Naive thymus-derived CD4-positive, alpha-beta T cell (primary cell): Measurements from ENCODE around the gene GPX4. TPM values are rescaled to one million over a fixed set of nuclear protein-coding genes. Genes with fewer than 3 reads are reported as not detected.

Experiments
- ATAC-seq: fragments of 150-1000 bp; cut with Tn5 transposase; 2 replicates; pipeline ENCODE4 v1.10.0; 2021; ENCODE audit warnings: mild to moderate bottlenecking, moderate library complexity
- CTCF ChIA-PET: fragments of 350-600 bp; sonication (Branson Sonifier 250); formaldehyde crosslinking; loops from one replicate; lab custom pipeline; 2021; ENCODE audit warnings: antibody characterized with exemption; lab: Charles Lee
- POLR2A ChIA-PET: fragments of 350-600 bp; sonication (Branson Sonifier 250); formaldehyde crosslinking; loops from one replicate; lab custom pipeline; 2021; ENCODE audit warnings: antibody characterized with exemption, inconsistent platforms; lab: Charles Lee
- DNase-seq, 9 donors: peaks; one replicate each; pipeline versions ENCODE4 v3.0.0 to v3.0.0-alpha.2; 2020 to 2022; ENCODE audit warnings: mixed read lengths in 1 of 9
- H3K27ac ChIP-seq: one replicate; pipeline ENCODE4 v1.7.0; 2013; ENCODE audit warnings: mild to moderate bottlenecking, low read depth, low read length, moderate library complexity
- H3K27me3 ChIP-seq, 2 donors: one replicate each; pipeline ENCODE4 v1.7.0; 2013; ENCODE audit warnings: low read length in 2 of 2, mild to moderate bottlenecking in 2 of 2, moderate library complexity in 2 of 2; ENCODE audit not compliant: control insufficient read depth in 2 of 2, insufficient read depth in 2 of 2
- H3K36me3 ChIP-seq, 3 experiments: 1 replicate in 2 of 3; 2 replicates in 1 of 3; pipeline ENCODE4 v1.7.0; 2013; ENCODE audit warnings: low read length in 3 of 3, mild to moderate bottlenecking in 3 of 3, moderate library complexity in 1 of 3; ENCODE audit not compliant: insufficient read depth in 3 of 3, control insufficient read depth in 2 of 3
- H3K4me1 ChIP-seq, 2 donors: one replicate each; pipeline ENCODE4 v1.7.0; 2013; ENCODE audit warnings: low read length in 2 of 2, mild to moderate bottlenecking in 2 of 2, moderate library complexity in 1 of 2; ENCODE audit not compliant: control insufficient read depth in 2 of 2, insufficient read depth in 2 of 2
- H3K4me3 ChIP-seq: 2 replicates; pipeline ENCODE4 v1.7.0; 2013; ENCODE audit warnings: mild to moderate bottlenecking, low read length
- H3K9me3 ChIP-seq, 3 experiments: 1 replicate in 2 of 3; 2 replicates in 1 of 3; pipeline ENCODE4 v1.7.0; 2013; ENCODE audit warnings: low read length in 3 of 3; ENCODE audit not compliant: control insufficient read depth in 2 of 3
- H3K27ac Mint-ChIP-seq, 9 donors: one replicate each; pipeline ENCODE4 v1.8.0; 2020 to 2022; ENCODE audit warnings: mixed read lengths in 9 of 9, mild to moderate bottlenecking in 8 of 9, moderate library complexity in 5 of 9, inconsistent platforms in 2 of 9
- H3K27me3 Mint-ChIP-seq, 5 donors: one replicate each; pipeline ENCODE4 v1.8.0; 2021 to 2022; ENCODE audit warnings: mixed read lengths in 5 of 5, mild to moderate bottlenecking in 1 of 5
- H3K36me3 Mint-ChIP-seq, 5 donors: one replicate each; pipeline ENCODE4 v1.8.0; 2020 to 2022; ENCODE audit warnings: mixed read lengths in 5 of 5, mild to moderate bottlenecking in 3 of 5, inconsistent platforms in 1 of 5
- H3K4me1 Mint-ChIP-seq, 7 donors: one replicate each; pipeline ENCODE4 v1.8.0; 2020 to 2022; ENCODE audit warnings: mixed read lengths in 7 of 7, mild to moderate bottlenecking in 3 of 7, inconsistent platforms in 1 of 7
- H3K4me3 Mint-ChIP-seq, 10 donors: one replicate each; pipeline ENCODE4 v1.8.0; 2020 to 2022; ENCODE audit warnings: mild to moderate bottlenecking in 10 of 10, mixed read lengths in 10 of 10, moderate library complexity in 6 of 10, inconsistent platforms in 2 of 10
- H3K9me3 Mint-ChIP-seq, 11 donors: one replicate each; pipeline ENCODE4 v1.8.0; 2020 to 2022; ENCODE audit warnings: mixed read lengths in 11 of 11, mild to moderate bottlenecking in 4 of 11, inconsistent platforms in 1 of 11, moderate library complexity in 1 of 11
- intact Hi-C, 2 donors: fragments of 100-400 bp; cut with micrococcal nuclease; formaldehyde crosslinking; loops; one replicate each; pipeline ENCODE4 v1.15.1; 2023
- polyA plus RNA-seq, 2 donors: library from polyadenylated mRNA; unstranded; fragments of 300-500 nt; fragmentation: Illumina TruSeq; gene quantifications; one replicate each; pipeline ENCODE4 v1.2.3, GENCODE V29; 2021
- total RNA-seq, 6 experiments: library from RNA in 5 of 6; stranded (reverse) in 5 of 6; gene quantifications; 1 replicate in 5 of 6; 2 replicates in 1 of 6; pipeline ENCODE4 v1.2.3 and lab custom pipeline; 2021 to 2026

Gene GPX4
- total and polyA plus RNA-seq, 7 experiments from 2014 or later: 122 to 522 (median 228) TPM

DNA sequence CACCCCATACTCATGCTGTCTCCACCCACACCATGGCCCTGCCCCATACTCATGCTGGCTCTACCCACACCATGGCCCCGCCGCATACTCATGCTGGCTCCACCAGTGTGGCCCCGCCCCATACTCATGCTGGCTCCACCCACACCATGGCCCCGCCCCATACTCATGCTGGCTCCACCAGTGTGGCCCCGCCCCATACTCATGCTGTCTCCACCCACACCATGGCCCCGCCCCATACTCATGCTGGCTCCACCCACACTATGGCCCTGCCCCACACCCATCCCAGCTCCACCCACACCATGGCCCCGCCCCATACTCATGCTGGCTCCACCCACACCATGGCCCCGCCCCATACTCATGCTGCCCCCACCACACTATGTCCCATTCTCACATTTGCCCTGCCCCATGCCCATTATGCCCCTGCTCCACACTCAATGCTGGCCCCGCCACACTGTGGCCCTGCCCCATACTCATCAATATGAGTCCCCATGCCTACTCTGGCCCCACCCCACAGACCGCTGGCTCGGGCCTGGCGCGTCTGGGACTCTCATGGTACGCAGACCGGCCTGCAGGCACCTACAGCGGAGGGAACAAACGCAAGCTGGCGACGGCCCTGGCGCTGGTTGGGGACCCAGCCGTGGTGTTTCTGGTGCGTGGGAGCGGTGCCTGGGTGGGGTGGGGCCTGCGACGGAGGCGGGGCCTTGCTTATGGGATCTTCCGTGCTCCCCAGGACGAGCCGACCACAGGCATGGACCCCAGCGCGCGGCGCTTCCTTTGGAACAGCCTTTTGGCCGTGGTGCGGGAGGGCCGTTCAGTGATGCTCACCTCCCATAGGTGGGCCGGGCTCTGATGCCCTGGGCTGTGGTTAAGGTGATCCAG is 40.5 kb upstream of the GPX4 start:
- no peaks in the 10 kb centered on the region for H3K27me3 ChIP-seq
- no peak overlapping the region for H3K4me3 ChIP-seq
- Mint-ChIP-seq H3K27ac (peak overlapping the region in 7 of 9 donors; percentile 21 to 80 (median 41)), H3K4me3 (peak overlapping the region in 1 of 10 donors; percentile 28), H3K27me3 (no peaks in the 10 kb centered on the region), H3K36me3 (peaks cover 0 to 12% (median 3%) of the 10 kb centered on the region in 5 donors), H3K4me1 (peaks cover 11 to 29% (median 26%) of the 10 kb centered on the region in 7 donors), H3K9me3 (peaks cover 0 to 5% (median 0%) of the 10 kb centered on the region in 11 donors)
- ChIA-PET CTCF (interaction anchor here (0.7 to 5.7 kb wide), 2 partner anchors 15 to 31 kb away, joined by 4 to 68 read pairs; no protein-coding TSS in a partner anchor), POLR2A (interaction anchor here (1.0 to 37.6 kb wide), 4 partner anchors 24 to 129 kb away, joined by 3 to 2022 read pairs (median 155); partner anchors contain the start of genes ABCA7, CNN2, GPX4 and POLR2E)
- peaks cover 0 to 7% (median 0%) of the 10 kb centered on the region in 3 experiments for H3K9me3 ChIP-seq
- DNase-seq: peak in 8 of 9 donors; percentile 51 to 82 (median 63)
- intact Hi-C loops: loop anchor here in 1 of 2 donors (2.0 kb wide), 1 partner anchor 190 kb away; no protein-coding TSS in a partner anchor
- H3K27ac ChIP-seq: peak overlapping the region; percentile 10
- H3K36me3 ChIP-seq: peaks cover 0 to 24% (median 0%) of the 10 kb centered on the region in 3 experiments
- peaks cover 27 to 36% of the 10 kb centered on the region in 2 donors for H3K4me1 ChIP-seq
- peak; percentile 34 for ATAC-seq

DNA sequence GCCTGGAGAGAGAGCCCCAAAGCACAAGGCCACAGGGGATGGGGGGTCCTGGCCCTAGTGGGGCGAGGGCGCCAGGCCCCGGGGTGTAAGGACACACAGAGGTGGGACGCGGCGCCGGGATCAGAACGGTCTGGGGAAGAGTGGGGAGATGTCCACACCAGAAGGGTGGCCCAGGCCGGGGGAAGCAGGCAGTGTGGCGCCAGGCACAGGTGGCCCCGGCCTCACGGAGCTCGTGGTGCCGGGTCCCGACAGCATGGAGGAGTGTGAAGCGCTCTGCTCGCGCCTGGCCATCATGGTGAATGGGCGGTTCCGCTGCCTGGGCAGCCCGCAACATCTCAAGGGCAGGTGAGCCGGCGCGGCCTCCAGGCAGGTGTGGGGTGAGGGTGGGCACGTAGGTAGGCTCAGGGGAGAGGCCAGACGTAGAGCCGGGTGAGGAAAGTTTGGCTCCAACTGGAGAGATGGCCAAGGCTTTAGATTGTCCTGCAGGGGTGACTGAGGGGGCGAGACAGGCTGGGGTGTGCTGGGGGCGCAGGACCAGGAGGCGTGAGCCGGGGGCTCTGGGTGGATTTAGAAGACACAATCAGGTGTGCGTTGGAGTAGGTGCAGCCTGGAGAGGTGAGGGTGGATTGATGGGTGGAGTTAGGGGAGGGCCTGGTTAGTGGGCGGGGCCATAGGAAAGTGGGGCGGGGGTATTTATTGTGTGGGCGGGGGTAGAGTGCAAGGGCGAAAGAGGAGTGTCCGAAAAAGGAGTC is 39.7 kb upstream of the GPX4 start:
- H3K36me3 ChIP-seq: peaks cover 0 to 25% (median 0%) of the 10 kb centered on the region in 3 experiments
- CTCF ChIA-PET: interaction anchor here (0.9 to 5.7 kb wide), 13 partner anchors 8 to 67 kb away, joined by 3 to 68 read pairs (median 4); partner anchors contain the start of genes POLR2E and RNU6-2
- H3K27ac ChIP-seq: no peak overlapping the region
- no peak overlapping the region for H3K4me3 ChIP-seq
- H3K27me3 ChIP-seq: no peaks in the 10 kb centered on the region
- no peaks in the 10 kb centered on the region for H3K9me3 ChIP-seq
- Mint-ChIP-seq H3K4me1 (peaks cover 15 to 34% (median 29%) of the 10 kb centered on the region in 7 donors), H3K27ac (peak overlapping the region in 5 of 9 donors; percentile 8 to 78 (median 45)), H3K9me3 (peaks cover 0 to 4% (median 0%) of the 10 kb centered on the region in 11 donors), H3K27me3 (no peaks in the 10 kb centered on the region), H3K36me3 (peaks cover 5 to 18% (median 7%) of the 10 kb centered on the region in 5 donors), H3K4me3 (peak overlapping the region in 3 of 10 donors; percentile 13 to 81 (median 37))
- H3K4me1 ChIP-seq: peaks cover 26 to 32% of the 10 kb centered on the region in 2 donors
- ATAC-seq (no peak), DNase-seq (peak in 1 of 9 donors; percentile 28)
- POLR2A ChIA-PET: interaction anchor here (0.7 to 37.6 kb wide), 9 partner anchors 8 to 175 kb away, joined by 3 to 2022 read pairs (median 4); partner anchors contain the start of genes ABCA7, CNN2, GPX4 and POLR2E
- intact Hi-C loops: loop anchor here in 1 of 2 donors (2.0 kb wide), 1 partner anchor 191 kb away; no protein-coding TSS in a partner anchor

DNA sequence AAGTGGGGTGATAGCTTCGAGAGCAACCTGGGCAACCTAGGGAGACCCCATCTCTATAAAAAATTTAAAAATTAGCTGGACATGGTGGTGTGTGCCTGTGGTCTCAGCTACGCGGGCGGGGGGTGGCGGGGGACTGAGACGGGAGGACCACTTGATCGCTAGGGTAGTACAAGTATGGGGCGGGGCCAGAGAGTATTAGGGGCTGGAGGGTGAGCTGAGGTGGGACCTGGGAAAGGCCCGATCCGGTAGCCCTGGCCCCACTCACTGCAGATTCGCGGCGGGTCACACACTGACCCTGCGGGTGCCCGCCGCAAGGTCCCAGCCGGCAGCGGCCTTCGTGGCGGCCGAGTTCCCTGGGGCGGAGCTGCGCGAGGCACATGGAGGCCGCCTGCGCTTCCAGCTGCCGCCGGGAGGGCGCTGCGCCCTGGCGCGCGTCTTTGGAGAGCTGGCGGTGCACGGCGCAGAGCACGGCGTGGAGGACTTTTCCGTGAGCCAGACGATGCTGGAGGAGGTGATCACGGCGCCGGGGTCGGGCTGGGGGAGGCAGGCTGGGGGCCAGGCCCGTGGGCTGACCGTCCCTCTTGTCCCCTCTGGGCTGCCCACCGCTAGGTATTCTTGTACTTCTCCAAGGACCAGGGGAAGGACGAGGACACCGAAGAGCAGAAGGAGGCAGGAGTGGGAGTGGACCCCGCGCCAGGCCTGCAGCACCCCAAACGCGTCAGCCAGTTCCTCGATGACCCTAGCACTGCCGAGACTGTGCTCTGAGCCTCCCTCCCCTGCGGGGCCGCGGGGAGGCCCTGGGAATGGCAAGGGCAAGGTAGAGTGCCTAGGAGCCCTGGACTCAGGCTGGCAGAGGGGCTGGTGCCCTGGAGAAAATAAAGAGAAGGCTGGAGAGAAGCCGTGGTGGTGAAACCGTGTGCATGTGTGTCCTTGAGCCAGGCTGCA is 38.9 kb upstream of the GPX4 start:
- Histone ChIP-seq H3K4me1 (peaks cover 32 to 38% of the 10 kb centered on the region in 2 donors), H3K36me3 (peaks cover 0 to 32% (median 6%) of the 10 kb centered on the region in 3 experiments), H3K27ac (peak overlapping the region; percentile 99), H3K4me3 (peak overlapping the region; percentile 27), H3K27me3 (no peaks in the 10 kb centered on the region), H3K9me3 (no peaks in the 10 kb centered on the region)
- DNase-seq (peak; percentile 60 to 82 (median 72)), ATAC-seq (peak; percentile 47)
- peaks cover 0 to 2% (median 0%) of the 10 kb centered on the region in 11 donors for H3K9me3 Mint-ChIP-seq
- H3K27me3 Mint-ChIP-seq: no peaks in the 10 kb centered on the region
- ChIA-PET POLR2A (interaction anchor here (0.7 to 37.6 kb wide), 12 partner anchors 9 to 174 kb away, joined by 3 to 2022 read pairs (median 4); partner anchors contain the start of genes ABCA7, CNN2, GPX4 and POLR2E), CTCF (interaction anchor here (0.9 to 5.7 kb wide), 13 partner anchors 9 to 66 kb away, joined by 3 to 68 read pairs (median 4); partner anchors contain the start of genes POLR2E and RNU6-2)
- H3K36me3 Mint-ChIP-seq: peaks cover 5 to 23% (median 10%) of the 10 kb centered on the region in 5 donors
- peak overlapping the region; percentile 40 to 92 (median 71) for H3K27ac Mint-ChIP-seq
- peak overlapping the region; percentile 59 to 99 (median 68) for H3K4me3 Mint-ChIP-seq
- H3K4me1 Mint-ChIP-seq: peaks cover 20 to 42% (median 33%) of the 10 kb centered on the region in 7 donors
- intact Hi-C loops: loop anchor here (1.0 to 5.0 kb wide), 6 partner anchors 8 to 203 kb away; partner anchors contain the start of genes CNN2 (in 1 of the 2) and GPX4 (in 1 of the 2)

DNA sequence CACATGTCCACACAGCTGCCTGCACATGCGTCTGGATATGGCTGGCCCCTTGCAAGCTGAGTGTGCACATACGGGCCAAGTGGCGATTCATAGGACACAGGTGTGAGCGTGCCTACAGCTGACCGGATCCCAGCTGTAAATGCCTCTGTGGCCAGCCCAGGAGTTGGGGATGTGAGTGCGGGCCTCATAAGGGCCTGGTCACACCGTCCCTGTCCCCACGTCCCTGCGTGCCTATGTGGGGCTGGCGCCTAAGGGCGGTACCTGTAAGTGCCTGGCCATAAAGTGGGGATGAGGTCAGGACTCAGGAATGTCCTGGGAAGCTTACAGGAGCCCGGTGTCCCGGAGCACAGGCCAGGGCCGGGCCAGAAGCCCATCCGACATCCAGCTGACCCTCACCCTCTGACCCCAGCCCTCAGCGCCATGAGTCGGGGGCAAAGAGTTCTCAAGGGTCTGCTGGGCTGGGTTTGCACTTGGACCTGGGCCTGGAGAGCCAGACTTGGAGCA is 38.1 kb upstream of the GPX4 start:
- peak overlapping the region; percentile 40 to 92 (median 63) for H3K27ac Mint-ChIP-seq
- peaks cover 20 to 44% (median 35%) of the 10 kb centered on the region in 7 donors for H3K4me1 Mint-ChIP-seq
- POLR2A ChIA-PET: interaction anchor here (1.1 to 37.6 kb wide), 9 partner anchors 9 to 127 kb away, joined by 3 to 2022 read pairs (median 26); partner anchors contain the start of genes ABCA7, CNN2, GPX4 and POLR2E
- H3K27me3 Mint-ChIP-seq: no peaks in the 10 kb centered on the region
- intact Hi-C loops: loop anchor here (1.0 to 5.0 kb wide), 8 partner anchors 8 to 203 kb away; partner anchors contain the start of genes ABCA7 (in 1 of the 2), ATP5F1D (in 1 of the 2), CNN2 (in 1 of the 2) and GPX4 (in 1 of the 2)
- H3K9me3 Mint-ChIP-seq: peaks cover 0 to 2% (median 0%) of the 10 kb centered on the region in 11 donors
- peak overlapping the region; percentile 36 to 99 (median 74) for H3K4me3 Mint-ChIP-seq
- H3K27ac ChIP-seq: peak overlapping the region; percentile 99
- H3K27me3 ChIP-seq: no peaks in the 10 kb centered on the region
- peaks cover 5 to 24% (median 10%) of the 10 kb centered on the region in 5 donors for H3K36me3 Mint-ChIP-seq
- H3K36me3 ChIP-seq: peaks cover 0 to 33% (median 8%) of the 10 kb centered on the region in 3 experiments
- no peaks in the 10 kb centered on the region for H3K9me3 ChIP-seq
- peaks cover 37 to 41% of the 10 kb centered on the region in 2 donors for H3K4me1 ChIP-seq
- peak in 2 of 9 donors; percentile 16 to 18 for DNase-seq
- H3K4me3 ChIP-seq: peak overlapping the region; percentile 27
- no peak for ATAC-seq
- CTCF ChIA-PET: interaction anchor here (0.6 to 5.7 kb wide), 6 partner anchors 10 to 43 kb away, joined by 4 to 68 read pairs (median 7); partner anchors contain the start of gene POLR2E
